BJ (cell line): ENCODE data around the gene PCDHGA10. TPM values are rescaled to one million over a fixed set of nuclear protein-coding genes. Genes with fewer than 3 reads are reported as not detected.
"Not testable (repeated sequence)": the region's sequence is repeated elsewhere in the genome, so short reads cannot be mapped to it uniquely, and the experiment has no call there.

Source experiments
- CTCF ChIA-PET: fragments of 350-600 bp; formaldehyde crosslinking; extraction: SDS; loops from one replicate; lab custom pipeline; 2021; ENCODE audit warnings: antibody characterized with exemption, inconsistent platforms; lab: Yijun Ruan, JAX
- POLR2A ChIA-PET: fragments of 300-600 bp; sonication (Branson Sonifier 250); formaldehyde crosslinking; extraction: SDS; loops from one replicate; lab custom pipeline; 2021; ENCODE audit warnings: antibody characterized with exemption; lab: Charles Lee
- DNase-seq: peaks from one replicate; pipeline ENCODE4 v3.0.0-alpha.2; 2011; ENCODE audit warnings: low read depth
- H3K27me3 ChIP-seq: 2 replicates; pipeline ENCODE4 v1.6.0; 2011; ENCODE audit warnings: low read length; ENCODE audit not compliant: control insufficient read depth, insufficient read depth
- H3K36me3 ChIP-seq: 2 replicates; pipeline ENCODE4 v1.5.1; 2011; ENCODE audit warnings: low read length; ENCODE audit not compliant: control insufficient read depth, insufficient read depth
- H3K4me3 ChIP-seq: 2 replicates; pipeline ENCODE4 v1.5.1; 2011; ENCODE audit warnings: low read depth, mild to moderate bottlenecking, control low read depth, low read length
- CTCF ChIP-seq: IDR thresholded peaks from 2 replicates; pipeline ENCODE4 v1.5.1; 2011; ENCODE audit warnings: low read depth, mild to moderate bottlenecking, control low read depth, inconsistent platforms, low read length, moderate library complexity; ENCODE audit not compliant: insufficient read depth
- polyA plus RNA-seq: library from polyadenylated mRNA; depleted of rRNA; stranded (reverse); fragments of >200 nt; gene quantifications from 2 replicates; pipeline ENCODE4 v1.2.3, GENCODE V29; 2011

PCDHGA10 gene
- polyA plus RNA-seq, 1 experiment: 3.9 TPM

GRCh38 chr5:141413540-141414069, 818 bp downstream of the PCDHGA10 start:
- ChIA-PET POLR2A (no interaction called here), CTCF (interaction anchor here (0.6 to 4.3 kb wide), 25 partner anchors 7 to 157 kb away, joined by 3 to 73 read pairs (median 5); partner anchors contain the start of genes PCDHGA1, PCDHGA11, PCDHGA2 and PCDHGA4)
- Histone ChIP-seq H3K36me3 (no peaks in the 10 kb centered on the region), H3K27me3 (no peaks in the 10 kb centered on the region), H3K4me3 (peak overlapping the region; percentile 33)
- DNase-seq: no peak
- no peak for TF ChIP-seq CTCF

GRCh38 chr5:141414548-141415274, 1.9 kb downstream of the PCDHGA10 start:
- not testable (repeated sequence) for DNase-seq, H3K27me3 ChIP-seq, H3K4me3 ChIP-seq, H3K36me3 ChIP-seq
- ChIA-PET POLR2A (interaction anchor here (0.5 kb wide), 1 partner anchor 16 kb away, joined by 4 read pairs; the partner anchor contains the start of gene PCDHGA12), CTCF (interaction anchor here (1.6 to 4.3 kb wide), 8 partner anchors 14 to 149 kb away, joined by 4 to 73 read pairs (median 16); partner anchors contain the start of genes PCDHGA2, PCDHGA8 and PCDHGB3)

GRCh38 chr5:141415275-141415618, 2.5 kb downstream of the PCDHGA10 start:
- DNase-seq, POLR2A ChIA-PET, H3K27me3 ChIP-seq, H3K36me3 ChIP-seq, H3K4me3 ChIP-seq: not testable (repeated sequence)
- CTCF ChIA-PET: interaction anchor here (1.6 to 7.6 kb wide), 4 partner anchors 15 to 149 kb away, joined by 4 to 112 read pairs (median 32); no protein-coding TSS in a partner anchor

GRCh38 chr5:141417494-141418172, 4.8 kb downstream of the PCDHGA10 start, which contains the start of gene PCDHGB7:
Gene PCDHGB7 (plus strand): TSS chr5:141417677. CDS start chr5:141417860, 183 bp downstream.
- H3K36me3 ChIP-seq, DNase-seq, H3K27me3 ChIP-seq, POLR2A ChIA-PET: not testable (repeated sequence)
- TF ChIP-seq CTCF: peak; percentile 81
- CTCF ChIA-PET: interaction anchor here (0.6 to 7.6 kb wide), 42 partner anchors 9 to 235 kb away, joined by 3 to 112 read pairs (median 4); partner anchors contain the start of genes PCDHB14, PCDHGA1, PCDHGA12 and PCDHGA5
- peak within 1 kb of the TSS; percentile 47 for H3K4me3 ChIP-seq

GRCh38 chr5:141419074-141419880, 6.5 kb downstream of the PCDHGA10 start:
- peaks cover 3% of the 10 kb centered on the region; the same call in 1 of the 2 replicates for H3K36me3 ChIP-seq
- ChIA-PET CTCF (interaction anchor here (0.6 to 7.6 kb wide), 6 partner anchors 39 to 144 kb away, joined by 3 to 112 read pairs (median 12); no protein-coding TSS in a partner anchor), POLR2A (interaction anchor here (0.6 kb wide), 1 partner anchor 11 kb away, joined by 5 read pairs; the partner anchor contains the start of gene PCDHGA12)
- no peak overlapping the region for H3K4me3 ChIP-seq
- no peak for TF ChIP-seq CTCF
- DNase-seq: no peak
- H3K27me3 ChIP-seq: no peaks in the 10 kb centered on the region
